Psoas muscle (tissue), 8 donors: ENCODE measurements around the gene IFI27. TPM values are rescaled to one million over a fixed set of nuclear protein-coding genes. Genes with fewer than 3 reads are reported as not detected.

ENCODE experiments used
- ATAC-seq, 4 donors: fragments of 200-7000 bp; cut with Tn5 transposase; one replicate each; pipeline ENCODE4 v1.9.1; 2020; ENCODE audit warnings: moderate library complexity in 3 of 4, mild to moderate bottlenecking in 2 of 4
- DNase-seq, 2 donors: peaks; one replicate each; pipeline ENCODE4 v3.0.0-alpha.2; 2020
- H3K27ac ChIP-seq: fragments of 200-600 bp; one replicate; pipeline ENCODE4 v1.8.0; 2022
- H3K27me3 ChIP-seq, 3 donors: fragments of 200-600 bp in 1 of 3; one replicate each; pipeline versions ENCODE4 v1.6.1 to v1.8.0; 2013 to 2022; ENCODE audit warnings: low read length in 2 of 3, mild to moderate bottlenecking in 2 of 3, moderate library complexity in 1 of 3; ENCODE audit not compliant: insufficient read depth in 3 of 3
- H3K36me3 ChIP-seq, 2 donors: fragments of 200-600 bp in 1 of 2; one replicate each; pipeline versions ENCODE4 v1.6.1 to v1.8.0; 2013 to 2022; ENCODE audit warnings: low read depth in 1 of 2, mild to moderate bottlenecking in 1 of 2, moderate library complexity in 1 of 2; ENCODE audit not compliant: insufficient read depth in 1 of 2
- H3K4me1 ChIP-seq: fragments of 200-600 bp; one replicate; pipeline ENCODE4 v1.8.0; 2022
- H3K4me3 ChIP-seq: fragments of 200-600 bp; one replicate; pipeline ENCODE4 v1.8.0; 2022; ENCODE audit warnings: mild to moderate bottlenecking
- H3K9me3 ChIP-seq: fragments of 200-600 bp; one replicate; pipeline ENCODE4 v1.8.0; 2022
- WGBS, 3 donors: extraction: QIAGEN DNeasy Blood & Tissue Kit; methylation state at CpG; one replicate each; pipeline versions ENCODE4 v1.1.6 to v1.1.7; 2013; 5-methylcytosine and 5-hydroxymethylcytosine counted together
- intact Hi-C, 2 donors: fragments of 100-400 bp; cut with DNase I; formaldehyde crosslinking; loops; one replicate each; pipeline versions ENCODE4 v1.11.0 to v1.14.2; 2022
- polyA plus RNA-seq, 3 donors: library from polyadenylated mRNA; stranded (reverse); fragments of 200-250 nt; gene quantifications; one replicate each; pipeline ENCODE4 v1.2.3, GENCODE V29; 2013
- total RNA-seq, 4 donors: library from RNA; stranded (reverse); fragmentation: NEBNext Ultra II Directional in 2 of 4; extraction: Animal tissue kit (Norgen Biotek cat#: 25700) in 2 of 4; gene quantifications; one replicate each; pipeline versions ENCODE4 v1.2.1 to v1.2.4, GENCODE V29; 2021 to 2023
- TF ChIP-seq, protein P1 (sequence below): fragments of 200-600 bp; IDR thresholded peaks from one replicate; pipeline ENCODE4 v1.8.0; 2022; ENCODE audit warnings: antibody characterized with exemption
- donor health status: healthy with polysubstance abuse.
- donor health status: DM: no; HTN: no; CAD: no; lungs with moderate emphysema.
- donor health status: Bipolar disorder and iron deficiency.
- donor health status: healthy.
- donor health status: DM: yes; HTN: yes; CAD: no.
- donor health status: DM: no; HTN: no; CAD: no.
- donor health status: DM: no; HTN: no; CAD: no.
- donor health status: DM: yes; HTN: yes; CAD: no.

IFI27 gene
- total and polyA plus RNA-seq, 7 donors, result 52.8 to 229 (median 95.2) TPM

DNA sequence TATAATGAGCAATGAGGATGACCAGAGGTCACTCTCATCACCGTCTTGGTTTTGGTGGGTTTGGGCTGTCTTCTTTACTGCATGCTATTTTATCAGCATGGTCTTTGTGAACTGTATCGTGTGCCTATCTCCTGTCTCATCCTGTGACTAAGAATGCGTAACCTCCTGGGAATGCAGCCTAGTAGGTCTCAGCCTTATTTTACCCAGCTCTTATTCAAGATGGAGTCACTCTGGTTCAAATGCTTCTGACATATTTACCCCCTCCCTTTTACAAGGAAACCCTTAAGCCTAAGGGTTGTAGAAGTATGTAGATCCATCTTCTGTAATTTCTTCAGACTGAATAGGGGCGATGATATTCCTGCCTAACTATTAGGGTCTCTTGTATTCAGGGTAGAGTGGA, 21.1 kb upstream of the IFI27 start:
- Histone ChIP-seq H3K4me1 (no peaks in the 10 kb centered on the region), H3K27me3 (no peaks in the 10 kb centered on the region), H3K9me3 (no peaks in the 10 kb centered on the region), H3K27ac (no peak overlapping the region), H3K36me3 (no peaks in the 10 kb centered on the region), H3K4me3 (no peak overlapping the region)
- ATAC-seq (no peak), DNase-seq (no peak)
- WGBS, 3 donors, result 89 to 98% (median 94%) methylated on average over 4 of the region's 4 CpGs
- intact Hi-C loops, result no loop called here
- TF ChIP-seq, protein P1, sequence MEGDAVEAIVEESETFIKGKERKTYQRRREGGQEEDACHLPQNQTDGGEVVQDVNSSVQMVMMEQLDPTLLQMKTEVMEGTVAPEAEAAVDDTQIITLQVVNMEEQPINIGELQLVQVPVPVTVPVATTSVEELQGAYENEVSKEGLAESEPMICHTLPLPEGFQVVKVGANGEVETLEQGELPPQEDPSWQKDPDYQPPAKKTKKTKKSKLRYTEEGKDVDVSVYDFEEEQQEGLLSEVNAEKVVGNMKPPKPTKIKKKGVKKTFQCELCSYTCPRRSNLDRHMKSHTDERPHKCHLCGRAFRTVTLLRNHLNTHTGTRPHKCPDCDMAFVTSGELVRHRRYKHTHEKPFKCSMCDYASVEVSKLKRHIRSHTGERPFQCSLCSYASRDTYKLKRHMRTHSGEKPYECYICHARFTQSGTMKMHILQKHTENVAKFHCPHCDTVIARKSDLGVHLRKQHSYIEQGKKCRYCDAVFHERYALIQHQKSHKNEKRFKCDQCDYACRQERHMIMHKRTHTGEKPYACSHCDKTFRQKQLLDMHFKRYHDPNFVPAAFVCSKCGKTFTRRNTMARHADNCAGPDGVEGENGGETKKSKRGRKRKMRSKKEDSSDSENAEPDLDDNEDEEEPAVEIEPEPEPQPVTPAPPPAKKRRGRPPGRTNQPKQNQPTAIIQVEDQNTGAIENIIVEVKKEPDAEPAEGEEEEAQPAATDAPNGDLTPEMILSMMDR, result no peak

DNA sequence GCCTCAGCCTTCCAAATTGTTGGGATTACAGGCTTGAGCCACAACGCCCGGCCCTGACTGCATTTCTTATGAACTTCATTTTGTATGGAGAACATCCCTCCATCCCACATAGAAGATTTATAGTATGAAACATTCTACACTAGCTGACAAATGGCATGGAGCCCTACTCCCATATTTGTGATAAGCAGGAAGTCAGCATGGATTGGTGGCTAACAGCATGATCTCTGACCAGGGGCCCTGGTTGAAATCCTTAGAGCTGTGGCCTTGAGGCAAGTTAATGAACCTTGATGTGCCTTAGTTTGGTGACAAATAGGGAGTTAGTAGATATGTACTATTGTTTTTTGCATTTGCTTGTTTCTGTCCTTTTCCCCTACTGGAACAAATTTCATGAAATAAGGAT, 17.1 kb upstream of the IFI27 start:
- peaks cover 0 to 13% of the 10 kb centered on the region in 2 donors for H3K36me3 ChIP-seq
- no peak overlapping the region for H3K27ac ChIP-seq
- ATAC-seq (no peak), DNase-seq (no peak)
- no peaks in the 10 kb centered on the region for H3K27me3 ChIP-seq
- intact Hi-C loops, result no loop called here
- no peak overlapping the region for H3K4me3 ChIP-seq
- no peaks in the 10 kb centered on the region for H3K9me3 ChIP-seq
- H3K4me1 ChIP-seq, result no peaks in the 10 kb centered on the region
- 95 to 99% (median 95%) methylated on average over 2 of the region's 2 CpGs for WGBS, 3 donors
- TF ChIP-seq, protein P1, result no peak

DNA sequence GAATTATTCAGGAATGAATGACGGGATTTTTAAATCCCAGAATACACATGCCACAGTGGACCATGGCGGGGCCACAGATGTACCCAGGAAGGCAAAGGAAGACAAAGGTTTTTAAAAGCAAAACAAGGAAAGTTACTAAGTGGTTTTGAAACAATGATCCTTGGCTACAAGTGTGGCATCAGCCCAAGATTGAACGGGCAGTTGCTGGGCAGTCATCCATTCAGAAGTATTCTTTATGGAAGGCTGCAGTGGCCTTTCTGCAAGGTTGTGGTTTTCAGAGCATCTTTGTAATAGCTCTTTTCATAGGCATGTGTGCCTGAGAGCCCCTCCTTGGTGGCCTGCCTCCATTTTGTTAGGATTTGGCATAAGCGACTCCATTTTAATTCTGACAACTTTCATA, 13.4 kb upstream of the IFI27 start:
- intact Hi-C loops, result no loop called here
- H3K4me1 ChIP-seq, result no peaks in the 10 kb centered on the region
- no peak overlapping the region for H3K27ac ChIP-seq
- no peak for DNase-seq
- no peaks in the 10 kb centered on the region for H3K27me3 ChIP-seq
- TF ChIP-seq, protein P1, result no peak
- H3K4me3 ChIP-seq, result no peak overlapping the region
- 89 to 92% (median 91%) methylated on average over 4 of the region's 4 CpGs for WGBS, 3 donors
- no peaks in the 10 kb centered on the region for H3K9me3 ChIP-seq
- peaks cover 0 to 16% of the 10 kb centered on the region in 2 donors for H3K36me3 ChIP-seq
- no peak for ATAC-seq

DNA sequence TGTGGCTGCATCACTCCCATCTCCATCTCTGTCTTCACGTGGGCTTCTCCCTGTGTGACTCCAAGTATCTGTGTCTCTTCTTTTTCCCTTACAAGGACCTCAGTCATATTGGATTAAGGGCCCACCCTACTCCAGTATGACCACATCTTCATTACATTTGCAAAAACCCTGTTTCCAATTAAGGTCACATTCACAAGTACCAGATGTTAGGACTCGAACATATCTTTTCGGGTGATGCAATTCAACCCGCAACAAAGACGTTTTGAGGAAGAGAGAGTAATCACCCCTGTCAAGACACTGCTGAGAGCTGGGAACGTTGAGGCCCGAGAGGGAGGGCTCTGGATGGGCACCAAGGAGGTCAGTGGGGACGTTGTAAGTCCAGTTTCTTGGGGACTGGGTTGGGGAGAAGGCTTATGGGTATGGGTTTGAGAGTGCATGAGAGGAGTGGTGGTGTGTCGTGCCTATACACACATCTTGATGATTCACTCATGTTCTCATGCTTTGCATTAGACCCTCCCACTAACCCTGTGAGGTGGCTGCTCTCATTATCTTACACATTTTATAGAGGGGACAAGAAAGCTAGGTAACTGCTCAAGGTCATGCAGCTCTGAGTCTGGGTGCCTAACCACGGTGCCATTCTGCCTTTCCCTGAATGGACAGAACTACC, 12.1 kb upstream of the IFI27 start:
- no peaks in the 10 kb centered on the region for H3K27me3 ChIP-seq
- DNase-seq (no peak), ATAC-seq (no peak)
- intact Hi-C loops, result no loop called here
- no peak overlapping the region for H3K4me3 ChIP-seq
- TF ChIP-seq, protein P1, result no peak
- peaks cover 0 to 16% of the 10 kb centered on the region in 2 donors for H3K36me3 ChIP-seq
- no peaks in the 10 kb centered on the region for H3K4me1 ChIP-seq
- H3K9me3 ChIP-seq, result no peaks in the 10 kb centered on the region
- no peak overlapping the region for H3K27ac ChIP-seq
- WGBS, 3 donors, result 65 to 76% (median 73%) methylated on average over 10 of the region's 10 CpGs

DNA sequence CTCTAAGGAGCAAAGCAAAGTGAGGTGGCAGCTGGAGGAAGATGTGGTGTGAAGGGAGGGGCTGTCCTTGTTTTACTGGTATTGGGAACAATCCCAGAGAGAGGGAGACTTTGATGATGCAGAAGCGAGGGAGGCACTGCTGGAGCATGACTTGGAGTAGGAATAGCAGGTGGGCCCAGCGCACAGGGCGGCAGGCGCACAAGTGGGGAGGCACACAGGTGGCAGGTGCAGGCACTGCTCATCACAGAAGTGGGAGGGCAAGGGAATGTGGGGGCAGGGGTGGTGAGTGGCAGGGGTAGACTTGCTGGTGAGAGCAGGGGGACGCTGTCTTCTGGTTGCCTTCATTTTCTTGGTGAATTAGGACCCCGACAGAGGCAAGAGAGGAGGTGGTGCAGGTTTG, 11.5 kb upstream of the IFI27 start:
- H3K27me3 ChIP-seq, result no peaks in the 10 kb centered on the region
- no peaks in the 10 kb centered on the region for H3K4me1 ChIP-seq
- peaks cover 0 to 16% of the 10 kb centered on the region in 2 donors for H3K36me3 ChIP-seq
- 67 to 96% (median 86%) methylated on average over 6 of the region's 6 CpGs for WGBS, 3 donors
- ATAC-seq, result no peak
- H3K4me3 ChIP-seq, result no peak overlapping the region
- DNase-seq, result no peak
- intact Hi-C loops, result no loop called here
- no peaks in the 10 kb centered on the region for H3K9me3 ChIP-seq
- H3K27ac ChIP-seq, result no peak overlapping the region
- TF ChIP-seq, protein P1, result no peak
